HCEC 1CT (cell line): ENCODE data around the gene FLVCR2.
A peak's percentile ranks its signal among the peaks of the same experiment; 100 is the strongest.

Experiments used
- DNase-seq: peaks from one replicate; pipeline ENCODE4 v3.0.0-alpha.2; 2017

FLVCR2 gene

DNA sequence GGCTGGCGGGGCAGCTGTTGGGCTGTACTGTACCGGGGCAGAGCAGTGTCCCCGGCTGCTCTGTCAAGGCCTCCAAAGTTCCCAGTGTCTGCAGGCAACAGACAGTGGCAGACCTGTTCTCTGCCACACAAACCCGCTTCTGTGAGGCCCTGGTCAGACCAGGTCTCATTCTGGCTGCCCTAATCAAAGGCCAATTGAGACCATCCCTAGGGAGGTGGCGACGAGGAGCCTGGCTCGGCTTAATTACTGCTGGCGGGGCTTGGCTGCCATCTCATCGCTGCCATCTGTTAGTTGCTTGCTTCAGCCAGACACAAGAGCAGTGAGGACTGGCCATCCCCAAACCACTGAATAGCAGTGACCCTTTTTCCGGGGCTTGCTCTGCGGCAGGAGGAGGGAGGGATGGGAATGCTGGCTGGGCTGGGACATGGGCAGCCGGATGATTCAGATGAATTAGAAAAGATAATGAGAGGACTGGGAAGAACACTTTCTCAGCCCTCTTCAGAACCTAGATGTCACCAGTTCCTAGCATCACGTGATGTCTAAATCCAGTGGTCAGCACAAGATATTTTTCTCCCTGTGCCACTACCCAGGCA is 57.8 kb downstream of the FLVCR2 start:
- no peak for DNase-seq

DNA sequence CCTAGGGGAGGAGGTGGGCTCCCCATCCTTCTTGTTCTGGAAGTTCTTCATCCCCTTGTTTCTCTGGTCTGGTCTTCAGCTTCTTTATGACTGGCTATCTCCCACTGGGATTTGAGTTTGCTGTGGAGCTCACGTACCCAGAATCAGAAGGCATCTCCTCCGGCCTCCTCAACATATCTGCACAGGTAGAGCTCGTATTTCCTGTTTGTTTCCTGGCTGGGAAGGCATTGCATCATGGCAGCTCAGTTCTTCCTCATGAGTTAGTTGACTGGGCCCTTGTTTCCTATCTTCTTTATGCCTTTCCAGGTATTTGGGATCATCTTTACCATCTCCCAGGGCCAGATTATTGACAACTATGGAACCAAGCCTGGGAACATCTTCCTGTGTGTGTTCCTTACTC is 62.5 kb downstream of the FLVCR2 start:
- DNase-seq: no peak

DNA sequence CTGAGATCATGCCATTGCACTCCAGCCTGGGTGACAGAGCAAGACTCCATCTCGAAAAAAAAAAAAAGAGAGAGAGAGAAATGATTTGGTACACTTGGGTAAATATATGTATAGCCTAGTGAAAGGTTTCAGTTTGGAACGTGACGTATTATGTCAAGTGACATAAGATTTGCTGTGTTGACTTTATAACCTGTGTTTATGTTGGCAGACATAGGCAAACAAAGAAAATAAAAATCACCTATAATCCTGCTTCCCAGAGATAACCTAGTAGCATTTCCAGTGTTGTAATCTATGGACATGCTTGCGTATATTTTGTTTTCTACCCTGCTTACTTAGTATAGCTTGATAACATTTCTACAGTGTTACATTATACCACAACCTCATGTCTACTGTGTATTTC is 65.6 kb downstream of the FLVCR2 start:
- DNase-seq: no peak

DNA sequence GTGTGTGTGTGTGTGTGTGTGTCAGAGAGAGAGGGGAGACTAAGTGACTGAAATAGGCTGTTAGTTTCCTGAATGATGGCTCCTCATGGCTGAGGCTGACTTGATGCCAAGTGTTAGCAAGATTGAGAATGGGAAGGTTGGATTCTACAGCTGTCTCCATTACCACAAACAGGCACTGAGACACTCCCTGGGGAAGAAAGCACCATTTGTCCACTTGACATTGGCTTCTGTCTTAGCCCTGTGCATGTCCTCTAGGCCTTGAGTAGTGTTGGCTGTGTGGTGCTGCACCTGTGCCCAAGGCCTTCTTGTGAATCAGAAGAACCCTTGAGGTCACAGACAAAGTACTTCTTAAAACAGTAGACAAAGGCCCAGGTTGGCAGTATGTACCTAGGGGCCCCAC is 66.6 kb downstream of the FLVCR2 start:
- DNase-seq: no peak

DNA sequence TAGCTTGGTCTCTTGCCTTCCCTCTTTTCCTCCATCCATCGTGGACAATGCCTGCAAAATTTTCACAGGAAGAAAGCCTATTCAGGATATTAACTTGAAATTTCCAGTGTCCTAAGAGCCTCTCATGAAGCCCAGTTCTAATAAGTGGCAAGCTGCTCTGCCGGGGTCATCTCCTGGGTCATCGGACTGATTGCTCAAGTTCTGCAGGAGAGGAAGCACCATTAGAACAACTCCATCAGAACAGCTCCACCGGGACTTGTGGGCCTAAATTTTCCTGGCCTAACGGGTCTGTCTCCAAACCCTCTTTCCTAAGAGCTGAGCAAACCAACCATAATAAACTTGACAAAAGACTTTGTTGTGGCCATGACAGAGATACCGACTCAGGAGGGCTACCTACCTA is 68.3 kb downstream of the FLVCR2 start:
- DNase-seq: no peak

DNA sequence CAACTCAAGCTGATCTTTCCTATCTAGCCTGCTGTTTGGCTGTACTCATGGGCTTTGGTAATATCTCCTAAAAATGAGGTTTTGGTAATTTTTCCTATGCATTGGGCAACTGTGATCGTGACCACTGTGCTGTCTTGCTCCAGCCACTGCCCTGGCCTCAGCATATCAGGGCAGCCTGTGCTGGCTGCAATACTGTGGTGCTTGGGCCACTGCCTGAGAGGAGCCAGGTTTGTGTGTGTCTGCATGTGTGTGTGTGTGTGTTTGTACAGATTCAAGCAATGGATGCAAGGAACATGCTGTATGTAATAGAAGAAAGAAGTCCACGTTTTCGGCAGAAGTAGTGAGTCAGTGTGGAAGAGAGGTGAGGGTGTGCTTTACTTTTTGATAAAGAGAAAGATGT is 69.2 kb downstream of the FLVCR2 start:
- peak; percentile 19 for DNase-seq

DNA sequence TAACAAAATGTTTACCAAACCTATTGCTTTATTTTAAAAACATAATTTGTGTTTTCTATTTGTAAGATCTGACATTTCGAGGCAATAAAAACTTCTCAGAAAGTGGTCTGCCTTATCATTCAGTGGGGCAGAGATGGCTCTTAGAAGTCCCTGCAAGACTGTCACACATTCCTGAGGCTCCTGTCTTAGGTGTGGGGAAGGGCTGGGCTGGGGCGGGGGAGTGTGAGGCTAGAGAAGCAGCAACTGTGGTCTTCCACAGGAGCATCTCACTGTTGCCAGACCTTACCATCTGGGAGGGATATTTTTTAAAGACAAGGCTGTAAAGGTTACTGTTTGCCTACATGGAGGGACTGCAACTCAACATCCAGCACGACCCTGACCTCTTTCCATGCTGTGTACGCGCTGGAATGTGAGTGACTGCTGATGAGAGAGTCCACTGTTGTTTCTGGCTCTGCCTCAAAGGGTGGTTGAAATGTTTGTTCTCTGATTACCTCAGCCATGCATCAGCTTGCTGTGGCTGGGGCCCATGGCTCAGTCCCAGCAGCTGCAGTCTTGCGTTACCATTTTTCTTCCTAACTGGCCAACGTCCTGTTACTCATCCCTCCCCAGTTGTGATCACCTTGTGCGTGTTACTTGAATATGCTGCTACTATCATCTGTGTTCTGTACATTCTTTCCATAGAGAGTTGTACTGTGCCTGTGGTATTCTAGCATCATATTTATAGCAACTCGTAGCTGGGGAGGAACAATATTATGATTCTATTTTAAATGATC is 69.8 kb downstream of the FLVCR2 start:
- DNase-seq: peak; percentile 98

DNA sequence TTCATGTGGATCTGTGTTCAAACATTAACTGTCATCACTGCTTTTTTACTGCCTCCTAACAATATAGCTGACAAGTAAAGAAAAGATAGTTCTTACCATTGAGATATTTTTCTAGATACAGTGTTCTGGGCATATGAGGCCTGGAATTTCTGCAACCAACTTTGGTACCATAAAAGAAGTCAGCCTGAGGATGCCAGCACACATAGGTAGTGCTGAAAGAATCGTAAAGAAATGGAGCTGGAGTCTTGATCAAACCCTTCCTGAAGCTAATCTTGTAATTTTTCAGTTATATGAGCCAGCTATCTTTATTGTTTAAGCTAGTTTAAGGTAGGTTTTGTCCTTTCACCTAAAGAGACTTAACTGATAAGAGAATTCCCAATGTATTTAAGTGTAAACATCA is 70.9 kb downstream of the FLVCR2 start:
- DNase-seq: no peak

DNA sequence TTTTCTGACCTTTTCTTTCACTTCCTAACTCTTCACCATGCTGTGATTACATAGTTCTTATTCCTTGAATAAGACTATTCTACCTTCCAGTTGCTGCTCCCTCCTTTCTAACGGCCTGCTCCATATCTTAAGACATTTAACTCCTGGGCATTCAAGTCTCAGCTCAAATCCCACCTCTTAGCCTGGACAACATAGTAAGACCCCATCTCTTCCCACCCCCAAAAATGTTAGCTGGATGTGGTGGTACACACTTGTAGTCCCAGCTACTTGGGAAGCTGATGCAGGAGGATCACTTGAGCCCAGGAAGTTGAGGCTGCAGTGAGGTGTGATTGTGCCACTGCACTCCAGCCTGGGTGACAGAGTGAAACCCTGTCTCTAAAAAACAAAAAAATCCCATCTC is 71.4 kb downstream of the FLVCR2 start:
- DNase-seq: no peak

DNA sequence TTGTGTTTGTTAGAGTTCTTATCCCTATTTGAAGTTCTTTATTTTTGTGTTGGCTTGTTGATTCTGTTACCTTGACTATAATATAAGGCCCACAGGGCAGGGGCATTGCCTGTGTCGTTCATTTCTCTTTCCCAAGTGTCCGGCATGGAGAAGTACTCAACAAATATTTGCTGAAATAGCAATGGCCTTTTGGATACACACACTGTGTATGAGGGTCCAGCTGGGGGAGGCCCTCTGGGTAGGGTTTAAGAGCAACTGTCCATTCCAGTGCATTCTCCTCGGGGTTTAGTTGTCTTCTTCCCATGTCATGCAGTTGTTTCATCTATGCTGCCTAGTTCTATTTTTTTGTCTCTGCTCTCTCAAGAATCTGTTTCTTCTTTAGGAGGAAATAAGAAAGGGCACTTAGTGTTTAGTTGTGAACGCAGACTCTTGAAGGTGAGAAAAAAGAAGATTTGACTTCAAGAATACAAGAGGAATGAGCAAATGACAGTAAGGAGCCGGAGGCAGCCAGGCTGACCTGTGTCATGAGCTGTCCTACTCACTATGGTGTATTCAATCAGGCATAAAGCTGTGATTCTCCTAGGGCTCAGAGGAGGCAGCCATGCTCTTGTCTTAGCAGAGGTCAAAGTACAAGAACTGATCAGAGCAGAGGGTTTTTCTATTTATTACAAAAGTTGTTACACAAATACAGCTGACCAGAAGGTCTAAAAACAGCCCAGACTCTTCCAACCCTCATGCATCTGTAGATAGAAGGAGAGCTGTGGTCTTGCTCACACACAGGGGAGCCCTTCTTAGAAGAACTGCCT is 72.0 kb downstream of the FLVCR2 start:
- no peak for DNase-seq

DNA sequence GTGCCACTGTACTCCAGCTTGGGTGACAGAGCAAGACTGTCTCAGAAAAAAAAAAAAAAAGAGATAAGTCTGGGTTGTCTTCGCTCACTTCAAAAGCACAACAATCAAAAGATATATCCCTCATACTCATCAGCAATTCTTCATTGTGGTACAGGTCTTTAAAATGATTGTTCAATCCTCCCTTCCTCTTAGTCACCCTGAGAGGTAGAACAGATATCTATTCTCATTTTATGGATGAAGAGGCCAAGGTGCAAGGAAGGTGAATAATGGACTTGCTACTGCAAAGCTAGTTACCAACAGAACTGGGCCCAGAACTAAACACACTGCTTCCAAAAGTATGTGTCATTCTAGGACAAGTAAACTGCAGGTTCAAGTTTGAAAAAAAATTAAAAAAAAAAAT is 75.1 kb downstream of the FLVCR2 start:
- DNase-seq: no peak

DNA sequence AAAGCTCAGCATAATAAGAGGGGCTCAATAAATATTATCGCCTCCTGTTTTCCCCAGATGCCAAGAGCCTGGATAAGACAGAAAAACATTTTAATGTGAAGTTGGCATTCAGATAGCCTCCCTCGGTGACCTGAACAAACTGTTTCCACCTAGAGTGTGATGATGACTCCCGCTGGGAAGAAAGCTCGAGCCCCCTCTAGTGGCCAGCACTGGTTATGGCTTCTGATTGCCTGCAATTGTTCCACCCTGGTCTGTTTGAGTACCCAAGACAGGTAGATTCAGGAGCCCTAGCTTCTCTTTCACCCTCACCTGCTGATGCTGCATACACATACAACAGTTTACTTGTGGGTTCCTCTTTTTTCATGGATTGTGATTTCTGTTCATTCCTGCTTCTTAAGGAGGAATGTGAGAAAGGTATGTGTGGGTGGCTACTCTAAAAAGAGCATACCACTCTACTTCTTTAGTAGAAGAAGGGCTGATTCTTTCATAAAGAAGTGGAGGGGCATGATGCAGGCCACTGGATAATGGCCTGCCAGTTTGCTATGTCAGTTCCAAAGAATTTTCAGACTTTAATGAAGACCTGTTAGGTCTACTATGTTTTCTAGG is 75.8 kb downstream of the FLVCR2 start:
- DNase-seq: peak; percentile 56

DNA sequence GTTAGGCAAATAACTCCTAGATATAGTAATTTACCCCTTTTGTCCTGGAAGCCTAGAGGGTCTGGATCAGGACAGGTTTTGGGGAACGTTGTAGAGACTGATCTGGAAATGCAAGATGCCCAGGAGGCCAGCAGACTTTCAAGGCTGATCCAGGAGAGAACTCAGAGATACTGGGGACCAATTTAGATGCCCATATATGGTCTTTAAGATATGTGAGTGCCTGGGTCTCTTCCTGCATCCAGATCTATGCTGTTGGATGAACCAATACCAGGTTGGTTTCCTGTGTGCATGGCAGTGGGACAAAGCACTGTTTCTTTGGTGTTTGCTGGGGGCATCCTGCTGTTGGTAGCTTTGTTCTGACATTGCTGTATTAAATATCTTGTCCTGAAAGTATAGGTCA is 76.8 kb downstream of the FLVCR2 start:
- DNase-seq: no peak

DNA sequence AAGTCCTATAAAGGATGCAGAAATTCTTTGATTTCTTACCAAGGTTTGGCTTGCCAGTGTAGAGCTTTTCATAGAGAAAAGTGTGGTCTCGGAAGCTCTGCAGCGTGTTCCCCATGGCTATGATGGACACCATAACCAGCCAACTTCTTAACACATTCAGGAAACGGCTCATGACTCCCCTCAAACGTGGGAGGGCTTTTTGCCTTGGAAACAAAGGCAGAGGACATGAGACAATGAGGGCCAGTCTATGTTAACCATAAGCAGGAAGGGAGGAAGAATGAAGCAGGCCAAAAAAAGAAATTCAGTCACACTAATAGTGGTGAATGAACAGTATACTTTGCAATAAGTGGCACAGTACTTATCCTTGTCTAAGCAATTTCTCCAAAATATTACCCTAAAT is 78.9 kb downstream of the FLVCR2 start:
- no peak for DNase-seq

DNA sequence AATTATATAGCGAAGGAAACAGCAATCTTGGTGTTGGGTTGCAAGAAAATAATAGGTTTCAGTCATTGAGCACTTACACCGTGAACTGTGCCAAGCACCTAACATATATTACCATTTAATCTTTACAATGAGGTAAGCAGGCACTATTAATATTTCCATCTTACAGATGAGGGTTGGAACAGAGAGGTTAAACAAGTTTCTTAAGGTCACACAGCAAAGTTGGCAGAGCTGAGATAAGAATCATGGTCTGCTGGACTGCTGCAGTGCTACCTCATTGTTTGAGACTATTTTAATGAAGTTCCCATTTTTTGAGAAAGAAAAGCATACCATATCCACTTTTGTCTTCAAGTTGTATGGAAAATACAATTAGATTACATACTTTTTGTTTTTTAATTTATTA is 80.5 kb downstream of the FLVCR2 start:
- no peak for DNase-seq

DNA sequence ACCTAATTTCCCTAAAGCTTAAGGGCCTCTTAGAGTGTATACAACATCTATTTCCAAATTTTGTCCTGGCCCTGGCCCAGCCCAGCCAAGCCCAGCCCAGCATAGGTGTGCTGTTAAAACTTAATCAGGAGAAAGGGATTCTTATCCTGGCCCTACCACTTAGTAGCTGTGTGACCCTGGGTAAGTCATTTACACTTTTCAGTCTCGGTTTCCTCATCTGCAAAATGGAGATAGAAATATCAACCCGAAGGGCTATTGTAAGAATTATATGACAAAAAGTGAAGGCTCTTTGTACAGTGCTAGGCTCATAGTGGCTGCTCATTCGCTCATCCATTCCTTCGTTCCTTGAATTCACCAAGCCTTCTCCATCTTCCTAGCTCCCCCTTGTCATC is 81.8 kb downstream of the FLVCR2 start:
- DNase-seq: no peak

DNA sequence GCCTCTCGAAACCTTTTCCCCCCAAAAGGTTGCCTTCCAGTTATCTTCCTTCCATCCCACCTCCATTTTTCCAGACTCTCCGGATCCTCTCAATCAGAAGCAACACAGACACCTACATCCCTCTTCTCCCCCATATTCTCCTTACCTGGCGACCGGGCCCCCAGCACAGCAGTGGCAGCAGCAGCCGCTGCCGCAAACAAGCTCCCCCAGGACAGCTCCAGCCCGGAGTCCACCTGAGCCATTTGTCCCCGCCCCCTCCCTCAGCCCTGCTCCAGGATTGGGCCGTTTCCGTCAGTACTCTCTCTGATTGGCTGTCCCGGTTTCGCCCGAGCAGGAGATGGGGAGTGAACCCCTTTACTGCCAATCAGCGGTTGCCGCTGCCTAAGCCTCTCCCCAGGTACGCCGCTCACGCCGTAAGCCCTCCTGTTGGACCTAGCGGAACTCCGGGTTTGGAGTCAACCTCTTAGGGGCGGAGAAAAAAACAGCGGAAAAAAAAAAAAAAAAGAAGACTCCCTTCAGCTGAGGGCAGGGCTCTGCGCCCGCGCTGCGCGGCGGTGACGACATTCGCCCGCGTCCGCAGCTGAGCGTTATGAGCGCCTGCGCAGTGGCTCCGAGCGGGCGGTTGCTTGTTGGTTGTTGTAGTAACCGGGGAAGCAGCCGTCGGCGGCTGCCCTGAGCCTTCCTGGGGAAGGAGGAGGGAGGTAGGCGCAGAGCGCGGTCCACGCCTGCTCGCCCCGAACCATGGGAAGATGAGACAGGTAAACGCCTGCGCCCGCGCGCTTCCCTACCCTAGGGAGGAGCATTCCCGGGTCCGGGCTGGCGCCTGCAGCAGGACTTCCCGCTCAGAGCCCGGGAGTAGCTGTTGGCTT is 82.4 kb downstream of the FLVCR2 start, which contains the start of the genes ERG28 and TTLL5:
ERG28 (minus strand) TSS at position 247 of the 869 bp plus-strand sequence. CDS start 3,374 bp downstream, outside the sequence.
TTLL5 (plus strand) TSS at position 617 of the 869 bp plus-strand sequence. CDS start 1,904 bp downstream, outside the sequence.
- peak; percentile 99 for DNase-seq

DNA sequence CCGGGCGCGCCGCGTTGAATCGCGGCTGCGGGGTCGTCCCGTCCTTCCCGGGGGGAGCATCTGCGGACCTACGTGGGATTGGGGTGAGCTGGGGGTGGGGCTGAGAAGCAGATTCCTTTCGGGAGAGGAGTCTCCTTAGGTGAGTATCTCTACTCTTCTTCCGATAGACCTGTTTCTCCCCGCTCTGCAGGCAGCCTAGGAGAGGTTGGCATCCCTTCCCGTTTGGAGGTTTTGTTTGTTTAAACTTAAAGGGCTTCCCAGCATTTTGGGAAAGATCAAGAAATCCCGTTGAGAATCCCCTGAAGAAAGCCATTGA is 83.0 kb downstream of the FLVCR2 start:
- DNase-seq: no peak

DNA sequence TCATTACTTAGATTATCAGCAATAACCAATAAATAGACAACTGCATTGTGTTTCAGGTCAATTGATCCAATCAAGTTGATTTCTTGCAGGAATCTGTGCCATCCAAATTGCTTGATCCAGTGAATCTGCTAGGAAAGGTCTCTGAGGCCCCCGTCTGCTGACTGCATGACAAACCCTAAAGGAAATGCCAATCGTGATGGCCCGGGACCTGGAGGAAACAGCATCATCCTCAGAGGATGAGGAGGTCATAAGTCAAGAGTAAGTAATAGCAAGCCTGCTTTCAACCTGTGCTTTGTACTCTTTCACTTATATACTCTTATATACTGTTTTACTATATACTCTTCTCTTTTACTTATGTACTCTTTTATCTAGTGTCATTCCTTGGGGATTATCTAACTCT is 84.5 kb downstream of the FLVCR2 start:
- peak; percentile 47 for DNase-seq

DNA sequence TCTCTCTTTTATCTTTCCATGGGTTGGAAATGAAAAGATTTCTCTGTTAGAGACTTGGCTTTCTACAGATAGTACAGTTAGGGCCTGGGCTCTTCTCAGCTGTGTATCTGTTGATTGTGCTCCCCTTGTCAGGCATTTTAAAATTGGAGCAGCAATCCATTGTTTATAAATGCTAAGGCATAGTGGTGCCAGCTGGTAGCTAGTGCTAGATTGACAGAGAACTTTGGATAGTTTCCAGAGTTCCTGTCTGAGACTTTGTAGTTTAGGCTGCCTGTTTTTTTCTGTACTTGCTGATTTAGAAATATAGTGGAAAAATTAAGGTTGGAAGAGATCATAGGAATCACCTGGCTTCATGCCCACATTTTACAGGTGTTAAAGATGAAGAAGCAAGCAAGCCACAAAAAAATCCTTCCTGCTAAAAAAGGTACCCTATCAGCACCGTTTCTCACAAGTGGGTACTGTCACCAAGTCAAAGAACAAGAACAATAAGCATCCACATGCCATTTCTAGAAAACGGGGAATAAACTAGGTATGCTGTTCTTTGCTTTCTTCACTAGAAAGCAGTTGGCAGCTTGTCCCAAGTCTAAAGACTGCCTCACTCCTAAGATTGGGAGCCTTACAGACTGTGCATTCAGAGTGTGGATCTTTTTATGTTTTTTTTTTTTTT is 88.8 kb downstream of the FLVCR2 start:
- no peak for DNase-seq

DNA sequence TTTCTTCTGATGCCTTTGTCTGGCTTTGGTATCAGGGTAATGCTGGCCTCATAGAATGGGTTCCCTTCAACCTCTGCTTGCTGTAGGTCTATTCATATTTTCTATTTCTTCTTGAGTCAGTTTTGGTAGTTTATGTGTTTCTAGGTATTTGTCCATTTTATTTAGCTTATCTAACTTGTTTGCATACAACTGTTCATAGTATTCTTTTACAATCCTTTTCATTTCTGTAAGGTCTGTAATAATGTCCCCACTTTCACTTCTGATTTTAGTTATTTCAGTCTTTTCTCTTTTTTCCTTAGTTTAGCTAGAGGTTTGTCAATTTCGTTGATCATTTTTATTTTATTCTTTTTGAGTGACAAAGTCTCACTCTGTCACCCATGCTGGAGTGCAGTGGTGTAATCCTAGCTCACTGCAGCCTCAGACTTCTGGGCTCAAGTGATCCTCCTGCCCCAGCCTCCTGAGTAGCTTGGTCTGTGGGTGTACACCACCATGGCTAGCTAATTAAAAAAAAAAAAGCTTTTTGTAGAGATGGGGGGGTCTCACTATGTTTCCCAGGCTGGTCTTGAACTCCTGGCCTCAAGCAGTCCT is 94.3 kb downstream of the FLVCR2 start:
- DNase-seq: no peak
